ENCODE results near the gene CARMIL3.

CARMIL3 gene

DNA sequence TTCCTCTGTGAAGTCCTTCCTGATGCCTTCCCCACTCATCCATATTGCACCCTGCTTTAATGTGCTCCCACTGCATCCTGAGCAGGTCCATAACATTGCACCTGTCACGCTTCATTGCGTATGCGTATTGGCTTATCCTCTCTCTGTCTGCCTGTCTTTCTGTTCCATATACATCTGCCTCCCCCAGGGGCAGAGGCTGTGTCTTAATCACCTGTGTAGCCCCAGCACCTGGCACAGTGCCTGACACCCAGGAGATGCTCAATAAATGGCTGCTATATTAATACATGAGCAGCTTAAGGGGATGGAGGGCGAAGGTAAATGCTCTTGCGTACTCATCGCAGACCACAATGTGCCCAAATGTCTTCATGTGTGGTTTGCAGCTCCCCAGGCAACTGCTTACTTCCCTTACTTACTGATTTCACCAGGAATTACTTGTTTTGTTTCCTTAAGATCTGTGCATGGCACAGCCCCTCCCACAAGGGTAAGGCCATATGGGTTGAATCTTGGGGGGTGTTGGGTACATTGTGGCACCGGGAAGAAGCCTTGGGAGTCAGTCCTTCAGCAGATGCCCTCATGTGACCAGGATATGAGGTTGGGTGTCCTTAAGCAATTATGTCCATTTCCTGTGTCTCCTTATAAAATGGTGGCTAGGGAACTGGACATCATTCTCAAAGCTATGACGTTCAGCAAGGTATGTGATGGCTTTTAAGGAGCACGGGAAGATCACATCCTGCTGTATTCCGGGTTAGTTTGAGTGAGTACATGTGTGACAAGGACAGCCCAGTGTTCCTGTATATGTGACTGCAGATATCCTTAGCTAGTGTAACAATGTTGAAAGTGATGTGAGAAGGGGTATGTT is 18.7 kb downstream of the CARMIL3 start:
- no peak for TF ChIP-seq EZH2phosphoT487 (IDR thresholded peaks at IDR 0.05; ENCODE audit: low read depth)
- TF ChIP-seq, protein P1, sequence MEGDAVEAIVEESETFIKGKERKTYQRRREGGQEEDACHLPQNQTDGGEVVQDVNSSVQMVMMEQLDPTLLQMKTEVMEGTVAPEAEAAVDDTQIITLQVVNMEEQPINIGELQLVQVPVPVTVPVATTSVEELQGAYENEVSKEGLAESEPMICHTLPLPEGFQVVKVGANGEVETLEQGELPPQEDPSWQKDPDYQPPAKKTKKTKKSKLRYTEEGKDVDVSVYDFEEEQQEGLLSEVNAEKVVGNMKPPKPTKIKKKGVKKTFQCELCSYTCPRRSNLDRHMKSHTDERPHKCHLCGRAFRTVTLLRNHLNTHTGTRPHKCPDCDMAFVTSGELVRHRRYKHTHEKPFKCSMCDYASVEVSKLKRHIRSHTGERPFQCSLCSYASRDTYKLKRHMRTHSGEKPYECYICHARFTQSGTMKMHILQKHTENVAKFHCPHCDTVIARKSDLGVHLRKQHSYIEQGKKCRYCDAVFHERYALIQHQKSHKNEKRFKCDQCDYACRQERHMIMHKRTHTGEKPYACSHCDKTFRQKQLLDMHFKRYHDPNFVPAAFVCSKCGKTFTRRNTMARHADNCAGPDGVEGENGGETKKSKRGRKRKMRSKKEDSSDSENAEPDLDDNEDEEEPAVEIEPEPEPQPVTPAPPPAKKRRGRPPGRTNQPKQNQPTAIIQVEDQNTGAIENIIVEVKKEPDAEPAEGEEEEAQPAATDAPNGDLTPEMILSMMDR (IDR thresholded peaks at IDR 0.05; ENCODE audit: low read depth, low read length), result no peak
- Histone ChIP-seq H3K36me3 (replicated peaks; ENCODE audit: low read depth, low read length) (no peaks in the 10 kb centered on the region), H3K4me3 (ENCODE audit: low read length) (no peak overlapping the region), H3K27ac (ENCODE audit: low read length) (no peak overlapping the region), H3K9ac (ENCODE audit: low read length) (no peak overlapping the region), H3K79me2 (ENCODE audit: low read length) (no peaks in the 10 kb centered on the region), H3K4me2 (ENCODE audit: low read length) (no peak overlapping the region), H2AFZ (ENCODE audit: low read depth, low read length) (no peak overlapping the region), H4K20me1 (ENCODE audit: insufficient read depth, low read length) (no peaks in the 10 kb centered on the region), H3K4me1 (ENCODE audit: low read length) (peaks cover 9% of the 10 kb centered on the region), H3K9me3 (ENCODE audit: insufficient read depth, low read length) (no peaks in the 10 kb centered on the region), H3K27me3 (ENCODE audit: low read depth, low read length) (no peaks in the 10 kb centered on the region)

DNA sequence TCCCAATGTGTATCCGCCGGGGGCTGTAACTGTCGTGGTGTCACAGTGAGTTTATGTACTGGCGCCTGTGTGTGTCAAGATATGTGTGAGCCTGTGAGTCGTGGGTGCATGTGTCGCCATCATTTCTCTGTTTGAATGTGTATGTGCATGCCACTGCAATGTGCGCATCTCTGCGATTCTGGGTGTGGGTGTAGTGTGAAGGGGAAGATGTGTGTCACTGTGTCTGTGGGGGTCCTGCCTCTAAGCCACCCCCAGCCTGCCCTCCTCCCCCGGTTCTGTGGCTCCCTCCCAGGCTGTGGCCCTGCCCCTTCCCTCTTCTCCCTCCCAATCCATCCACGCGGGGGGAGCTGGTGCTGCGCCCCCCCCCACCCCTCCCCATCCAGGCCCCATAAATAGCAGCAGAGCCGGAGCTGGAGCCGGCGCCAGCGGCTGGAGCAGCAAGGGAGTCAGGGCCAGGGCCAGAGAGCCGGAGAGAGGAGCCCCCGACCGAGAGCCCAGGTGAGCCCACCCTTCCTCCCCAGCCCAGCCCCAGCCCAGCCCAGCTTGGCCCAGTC is 19.4 kb downstream of the CARMIL3 start, which contains the start of gene CPNE6:
Gene CPNE6, plus strand, starts transcription at position 419 of the 554 bp plus-strand sequence. CDS start 1,375 bp downstream, outside the sequence.
- Histone ChIP-seq H3K36me3 (replicated peaks; ENCODE audit: low read depth, low read length) (no peaks in the 10 kb centered on the region), H3K9me3 (ENCODE audit: insufficient read depth, low read length) (no peaks in the 10 kb centered on the region), H3K4me2 (ENCODE audit: low read length) (no peak within 1 kb of the TSS), H3K9ac (ENCODE audit: low read length) (no peak within 1 kb of the TSS), H3K27me3 (ENCODE audit: low read depth, low read length) (no peaks in the 10 kb centered on the region), H3K4me3 (ENCODE audit: low read length) (no peak within 1 kb of the TSS), H4K20me1 (ENCODE audit: insufficient read depth, low read length) (no peaks in the 10 kb centered on the region), H3K4me1 (ENCODE audit: low read length) (peaks cover 15% of the 10 kb centered on the region), H3K79me2 (ENCODE audit: low read length) (no peaks in the 10 kb centered on the region), H2AFZ (ENCODE audit: low read depth, low read length) (no peak within 1 kb of the TSS), H3K27ac (ENCODE audit: low read length) (no peak within 1 kb of the TSS)
- TF ChIP-seq EZH2phosphoT487 (IDR thresholded peaks at IDR 0.05; ENCODE audit: low read depth), result no peak
- TF ChIP-seq, protein P1 (IDR thresholded peaks at IDR 0.05; ENCODE audit: low read depth, low read length), result no peak

DNA sequence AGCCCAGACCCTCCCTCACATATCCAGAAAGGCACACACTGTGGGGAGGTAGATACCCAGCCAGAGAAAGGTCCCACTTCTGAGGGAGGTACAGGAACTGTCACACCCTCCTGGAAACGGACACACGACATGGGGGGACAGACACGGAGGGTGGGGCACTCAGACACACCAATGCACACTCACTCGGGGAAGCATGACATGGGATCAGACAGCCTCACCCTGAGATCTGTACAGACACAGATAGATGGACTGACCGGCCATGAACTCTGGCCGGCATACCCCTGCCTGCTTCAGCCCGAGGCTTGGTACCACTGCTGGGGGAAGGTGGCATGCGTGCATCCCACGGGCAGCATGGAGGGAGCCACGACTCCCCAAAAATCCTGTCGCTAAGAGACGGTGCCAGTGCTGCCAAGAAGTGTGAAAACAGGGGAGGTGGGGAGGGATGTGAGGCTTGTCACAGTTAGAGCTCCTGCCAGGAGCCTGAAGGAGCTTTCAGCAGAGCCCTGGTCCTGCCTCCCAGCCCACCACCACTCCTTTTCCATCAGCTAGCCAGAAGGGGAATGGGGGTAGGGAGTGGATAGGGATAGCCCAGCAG is 20.1 kb downstream of the CARMIL3 start:
- no peaks in the 10 kb centered on the region for H3K27me3 ChIP-seq (ENCODE audit: low read depth, low read length)
- H3K9ac ChIP-seq (ENCODE audit: low read length), result no peak overlapping the region
- TF ChIP-seq, protein P1 (IDR thresholded peaks at IDR 0.05; ENCODE audit: low read depth, low read length), result no peak
- TF ChIP-seq EZH2phosphoT487 (IDR thresholded peaks at IDR 0.05; ENCODE audit: low read depth), result no peak
- peaks cover 15% of the 10 kb centered on the region for H3K4me1 ChIP-seq (ENCODE audit: low read length)
- H3K9me3 ChIP-seq (ENCODE audit: insufficient read depth, low read length), result no peaks in the 10 kb centered on the region
- H3K4me2 ChIP-seq (ENCODE audit: low read length), result no peak overlapping the region
- no peaks in the 10 kb centered on the region for H3K36me3 ChIP-seq (replicated peaks; ENCODE audit: low read depth, low read length)
- no peaks in the 10 kb centered on the region for H3K79me2 ChIP-seq (ENCODE audit: low read length)
- H2AFZ ChIP-seq (ENCODE audit: low read depth, low read length), result no peak overlapping the region
- no peaks in the 10 kb centered on the region for H4K20me1 ChIP-seq (ENCODE audit: insufficient read depth, low read length)
- no peak overlapping the region for H3K4me3 ChIP-seq (ENCODE audit: low read length)
- no peak overlapping the region for H3K27ac ChIP-seq (ENCODE audit: low read length)

DNA sequence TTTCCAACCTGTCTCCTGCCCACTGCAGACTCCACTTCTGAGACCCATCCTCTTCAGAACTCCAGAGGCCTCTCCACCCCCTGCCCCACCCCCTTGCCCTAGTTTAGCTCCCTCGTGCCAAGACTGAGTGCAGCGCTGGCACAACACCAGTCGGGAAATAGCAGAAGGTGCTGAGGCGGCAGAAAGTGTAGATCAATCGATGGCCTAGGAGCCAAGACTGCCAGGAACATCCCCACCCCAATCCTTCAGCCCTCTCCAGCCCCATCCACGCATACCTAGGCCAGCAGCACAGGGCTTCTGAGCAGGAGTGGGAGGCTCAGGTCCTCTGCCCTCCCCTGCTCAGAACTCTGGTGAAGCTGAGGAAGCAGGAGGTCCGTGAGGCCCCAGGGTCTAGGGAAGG is 20.6 kb downstream of the CARMIL3 start:
- Histone ChIP-seq H3K9ac (ENCODE audit: low read length) (no peak overlapping the region), H3K79me2 (ENCODE audit: low read length) (no peaks in the 10 kb centered on the region), H2AFZ (ENCODE audit: low read depth, low read length) (no peak overlapping the region), H3K36me3 (replicated peaks; ENCODE audit: low read depth, low read length) (no peaks in the 10 kb centered on the region), H3K4me3 (ENCODE audit: low read length) (no peak overlapping the region), H3K27me3 (ENCODE audit: low read depth, low read length) (no peaks in the 10 kb centered on the region), H3K9me3 (ENCODE audit: insufficient read depth, low read length) (no peaks in the 10 kb centered on the region), H3K27ac (ENCODE audit: low read length) (no peak overlapping the region), H4K20me1 (ENCODE audit: insufficient read depth, low read length) (no peaks in the 10 kb centered on the region), H3K4me2 (ENCODE audit: low read length) (no peak overlapping the region), H3K4me1 (ENCODE audit: low read length) (peaks cover 15% of the 10 kb centered on the region)
- TF ChIP-seq, protein P1 (IDR thresholded peaks at IDR 0.05; ENCODE audit: low read depth, low read length), result no peak
- no peak for TF ChIP-seq EZH2phosphoT487 (IDR thresholded peaks at IDR 0.05; ENCODE audit: low read depth)
